GM15510 (cell line): ENCODE measurements around the gene CTSD.
A peak's percentile ranks its signal among the peaks of the same experiment; 100 is the strongest.

Experiments
- POLR2A ChIP-seq: IDR thresholded peaks from 3 replicates; pipeline ENCODE4 v1.6.1; 2011; ENCODE audit warnings: borderline replicate concordance; ENCODE audit not compliant: insufficient read length; ENCODE audit errors: extremely low read depth

The CTSD gene

GRCh38 chr11:1763796-1764661, at the start of gene CTSD:
TSS of gene CTSD (minus strand) at chr11:1763927. CDS start at chr11:1763859, 68 bp downstream.
- peak; percentile 77 for TF ChIP-seq POLR2A

GRCh38 chr11:1812801-1813200, 49.1 kb upstream of the CTSD start:
- TF ChIP-seq POLR2A, result no peak

- no peak for TF ChIP-seq POLR2A
Measured at GRCh38 chr11:1812274-1812673, 48.5 kb upstream of the CTSD start.

DNA sequence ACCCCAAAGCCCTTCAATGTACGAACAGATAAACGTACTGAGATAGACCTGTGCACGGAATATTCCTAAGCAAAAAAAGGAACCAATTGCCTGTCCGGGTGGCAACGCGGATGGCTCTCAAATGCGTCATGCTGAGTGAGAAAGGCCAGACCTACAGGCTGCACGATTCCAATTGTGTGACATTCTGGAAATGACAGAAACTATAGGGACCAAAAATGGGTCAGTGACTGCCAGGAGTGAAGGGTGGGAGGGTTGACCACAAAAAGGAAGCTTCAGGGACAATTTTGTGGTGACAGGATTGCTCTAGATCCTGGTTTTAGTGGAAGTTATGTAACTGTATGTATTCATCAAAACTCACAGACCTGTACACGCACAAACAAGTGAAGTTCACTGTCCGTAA, 47.0 kb upstream of the CTSD start:
- TF ChIP-seq POLR2A, result no peak

- no peak for TF ChIP-seq POLR2A
Measured at GRCh38 chr11:1807264-1807995, 43.7 kb upstream of the CTSD start.

DNA sequence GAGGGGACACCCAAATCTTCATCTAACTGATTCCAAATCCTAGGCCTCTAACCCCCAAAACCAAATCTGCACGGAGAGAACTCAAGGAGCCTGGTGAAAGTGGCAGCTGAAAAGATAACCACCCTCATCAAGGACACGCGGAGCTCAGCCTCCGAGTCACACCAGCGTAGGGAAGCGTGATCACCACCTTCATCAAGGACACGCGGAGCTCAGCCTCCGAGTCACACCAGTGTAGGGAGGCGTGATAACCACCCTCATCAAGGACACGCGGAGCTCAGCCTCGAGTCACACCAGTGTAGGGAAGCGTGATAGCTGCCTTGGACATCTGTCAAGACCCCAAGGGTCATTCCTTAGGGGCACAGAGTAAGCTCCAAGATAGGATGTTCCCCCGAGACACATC, 41.8 kb upstream of the CTSD start:
- no peak for TF ChIP-seq POLR2A

DNA sequence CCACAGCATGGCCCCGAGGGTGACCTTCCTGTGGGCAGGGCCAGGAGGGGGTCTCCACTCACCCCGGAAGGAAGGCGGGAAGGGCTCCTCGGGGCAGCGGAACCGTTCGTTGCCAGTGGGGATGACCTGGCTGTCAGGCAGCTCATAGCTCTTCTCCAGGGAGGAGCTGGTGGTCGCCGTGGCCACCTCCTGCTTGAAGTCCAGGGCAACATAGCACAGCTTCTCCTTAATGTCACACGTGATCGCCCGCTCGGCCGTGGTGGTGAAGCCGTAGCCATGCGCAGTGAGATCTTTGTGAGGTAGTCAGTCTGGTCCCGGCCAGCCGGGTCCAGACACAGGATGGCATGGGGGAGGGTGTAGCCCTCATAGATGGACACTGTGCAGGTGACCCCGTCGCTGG, 39.5 kb upstream of the CTSD start:
- no peak for TF ChIP-seq POLR2A

DNA sequence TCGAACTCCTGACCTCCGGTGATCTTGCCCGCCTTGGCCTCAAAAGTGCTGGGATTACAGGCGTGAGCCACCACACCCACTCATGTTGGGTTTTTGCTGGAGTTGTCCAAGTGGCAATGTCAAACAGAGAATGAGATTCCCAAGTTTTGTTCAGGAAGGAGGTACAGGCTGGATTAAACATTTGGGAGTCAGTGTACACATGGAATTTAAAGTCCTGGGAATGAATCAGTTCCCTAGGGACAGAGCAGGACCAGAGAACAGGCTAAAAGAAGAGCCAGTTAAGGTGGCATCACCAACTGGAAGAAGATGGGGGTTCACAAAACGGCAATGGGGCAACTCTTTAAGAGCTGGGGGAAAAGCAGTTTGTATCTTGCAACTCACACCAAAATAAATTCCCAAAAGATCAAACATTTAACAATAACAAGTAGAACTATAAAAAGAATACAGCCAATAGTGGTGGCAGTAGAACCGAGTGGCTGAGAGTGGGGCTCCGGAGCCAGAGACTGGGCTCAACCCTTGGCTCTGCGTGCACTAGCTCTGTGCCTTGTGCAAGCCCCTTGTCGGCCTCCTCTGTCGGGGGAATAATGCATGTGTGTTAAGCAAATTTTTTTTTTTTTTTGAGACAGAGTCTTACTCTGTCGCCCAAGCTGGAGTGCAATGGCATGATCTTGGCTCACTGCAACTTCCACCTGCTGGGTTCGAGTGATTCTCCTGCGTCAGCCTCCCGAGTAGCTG, 33.8 kb upstream of the CTSD start:
- TF ChIP-seq POLR2A, result no peak

GRCh38 chr11:1796413-1797011, 32.8 kb upstream of the CTSD start:
- no peak for TF ChIP-seq POLR2A

DNA sequence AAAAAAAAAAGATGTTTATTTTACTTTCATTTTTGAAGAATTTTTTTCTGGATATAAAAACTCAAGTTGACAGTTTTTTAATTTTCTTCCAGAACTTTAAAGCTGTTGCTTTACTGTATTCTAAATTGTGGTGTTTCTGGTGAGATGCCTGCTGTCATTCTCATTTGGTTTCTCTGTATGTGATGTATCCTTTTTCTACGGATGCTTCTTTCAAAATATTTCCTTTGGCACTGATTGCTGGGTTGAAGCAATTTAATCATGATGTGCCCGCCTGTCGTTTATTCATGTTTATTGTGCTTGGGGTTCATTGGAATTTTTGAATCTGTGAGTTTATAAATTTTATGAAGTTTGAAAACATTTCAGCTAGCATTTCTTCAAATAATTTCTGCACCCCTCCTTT, 29.4 kb upstream of the CTSD start:
- no peak for TF ChIP-seq POLR2A

GRCh38 chr11:1792461-1792860, 28.7 kb upstream of the CTSD start:
- no peak for TF ChIP-seq POLR2A

DNA sequence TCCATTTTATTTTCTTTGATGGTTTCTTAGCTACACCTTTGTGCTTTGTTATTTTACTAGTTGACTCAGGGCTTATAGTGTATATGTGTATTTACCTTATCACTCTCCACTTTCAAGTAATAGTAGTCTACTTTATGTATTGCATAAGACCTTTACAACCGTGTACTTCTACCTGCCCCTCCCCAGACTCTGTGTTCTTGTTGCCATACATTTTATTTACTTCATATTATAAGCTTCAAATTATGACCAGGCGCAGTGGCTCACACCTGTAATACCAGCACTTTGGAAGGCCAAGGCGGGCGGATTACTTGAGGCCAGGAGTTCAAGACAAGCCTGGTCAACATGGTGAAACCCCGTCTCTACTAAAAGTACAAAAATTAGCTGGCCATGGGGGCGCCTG, 28.2 kb upstream of the CTSD start:
- TF ChIP-seq POLR2A, result no peak

DNA sequence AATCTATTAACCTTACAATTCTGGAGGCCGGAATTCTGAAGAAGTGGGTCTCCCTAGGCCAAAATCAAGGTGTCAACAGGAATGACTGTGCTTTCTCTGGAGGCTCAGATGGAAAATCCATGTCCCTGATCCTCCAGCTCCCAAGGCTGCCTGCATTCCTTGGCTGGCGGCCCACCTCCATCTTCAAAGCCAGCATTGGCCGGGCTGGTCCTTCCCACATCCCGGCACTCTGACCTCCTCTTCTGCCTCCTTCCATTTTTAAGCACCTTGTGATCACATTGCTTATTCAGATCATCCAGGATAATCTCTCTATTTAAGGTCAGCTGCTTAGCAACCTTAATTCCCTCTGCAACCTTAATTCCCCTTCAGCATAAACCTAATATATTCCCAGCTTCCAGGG, 22.7 kb upstream of the CTSD start:
- TF ChIP-seq POLR2A, result no peak

DNA sequence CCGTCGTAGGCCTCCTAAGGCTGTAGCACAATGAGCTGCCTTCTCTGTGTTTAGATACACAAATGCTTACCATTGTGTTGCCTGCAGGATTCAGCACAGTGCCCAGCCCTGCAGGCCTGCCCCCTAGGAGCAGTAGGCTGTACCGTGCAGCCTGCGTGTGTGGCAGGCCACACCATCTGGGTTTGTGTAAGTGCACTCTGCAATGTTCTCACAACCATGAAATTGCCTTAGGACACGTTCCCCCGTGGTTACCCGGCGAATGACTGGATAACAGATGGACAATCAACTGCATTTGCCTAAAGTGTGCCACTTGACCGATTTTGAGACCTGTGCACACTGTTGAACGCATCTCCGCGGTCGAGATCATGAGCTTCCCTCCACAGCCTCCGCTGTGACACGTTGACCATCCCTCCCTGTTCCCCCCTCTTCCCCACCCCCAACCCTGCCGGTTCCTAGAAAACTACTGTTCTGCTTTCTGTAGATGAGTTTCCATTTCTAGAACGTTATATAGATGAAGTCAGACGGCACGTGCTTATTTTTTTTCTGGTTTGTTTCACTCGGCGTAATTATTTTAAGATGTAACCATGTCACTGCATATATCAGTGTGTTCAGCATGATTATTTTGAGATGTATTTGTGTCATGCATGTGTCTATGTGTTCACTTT, 22.2 kb upstream of the CTSD start:
- TF ChIP-seq POLR2A, result no peak
